Measurements from ENCODE around the gene FRMD1. TPM values are rescaled to one million over a fixed set of nuclear protein-coding genes. Genes with fewer than 3 reads are reported as not detected.

The FRMD1 gene
- total RNA-seq, 2 experiments from 2014 or later: not detected

- DNase-seq: no peak
- Mint-ChIP-seq H3K4me3 (no peak overlapping the region), H3K4me1 (no peaks in the 10 kb centered on the region), H3K36me3 (ENCODE audit: low read depth) (no peaks in the 10 kb centered on the region), H3K27me3 (peaks cover 27% of the 10 kb centered on the region), H3K9me3 (no peaks in the 10 kb centered on the region), H3K27ac (no peak overlapping the region)
- POLR2A ChIA-PET: no interaction called here
- CTCF ChIA-PET: interaction anchor here (1.2 kb wide), 1 partner anchor 91 kb away, joined by 3 read pairs; no protein-coding TSS in a partner anchor
These were observed 27.0 kb upstream of the FRMD1 start for GRCh38 chr6:168105813-168106632.

- Mint-ChIP-seq H3K27me3 (peaks cover 31% of the 10 kb centered on the region), H3K4me3 (no peak overlapping the region), H3K27ac (no peak overlapping the region), H3K36me3 (ENCODE audit: low read depth) (no peaks in the 10 kb centered on the region), H3K4me1 (no peaks in the 10 kb centered on the region), H3K9me3 (no peaks in the 10 kb centered on the region)
- CTCF ChIA-PET: no interaction called here
- DNase-seq: no peak
- POLR2A ChIA-PET: no interaction called here
These were observed 25.6 kb upstream of the FRMD1 start for GRCh38 chr6:168104636-168105035.

- CTCF ChIA-PET: no interaction called here
- Mint-ChIP-seq H3K4me1 (no peaks in the 10 kb centered on the region), H3K27ac (no peak overlapping the region), H3K4me3 (no peak overlapping the region), H3K27me3 (peaks cover 31% of the 10 kb centered on the region), H3K36me3 (ENCODE audit: low read depth) (no peaks in the 10 kb centered on the region), H3K9me3 (no peaks in the 10 kb centered on the region)
- DNase-seq: no peak
- POLR2A ChIA-PET: no interaction called here
These were observed 24.2 kb upstream of the FRMD1 start for GRCh38 chr6:168103050-168103830.

- no peak for DNase-seq
- Mint-ChIP-seq H3K27me3 (peaks cover 31% of the 10 kb centered on the region), H3K4me1 (no peaks in the 10 kb centered on the region), H3K9me3 (no peaks in the 10 kb centered on the region), H3K36me3 (ENCODE audit: low read depth) (no peaks in the 10 kb centered on the region), H3K4me3 (no peak overlapping the region), H3K27ac (no peak overlapping the region)
- ChIA-PET POLR2A (no interaction called here), CTCF (no interaction called here)
These were observed 23.4 kb upstream of the FRMD1 start for GRCh38 chr6:168102315-168102985.

- CTCF ChIA-PET: no interaction called here
- Mint-ChIP-seq H3K36me3 (ENCODE audit: low read depth) (no peaks in the 10 kb centered on the region), H3K27ac (no peak overlapping the region), H3K9me3 (no peaks in the 10 kb centered on the region), H3K4me1 (no peaks in the 10 kb centered on the region), H3K4me3 (no peak overlapping the region), H3K27me3 (peaks cover 31% of the 10 kb centered on the region)
- no peak for DNase-seq
- POLR2A ChIA-PET: no interaction called here
These were observed 22.7 kb upstream of the FRMD1 start for GRCh38 chr6:168101590-168102314.

- Mint-ChIP-seq H3K4me3 (no peak overlapping the region), H3K27me3 (peaks cover 31% of the 10 kb centered on the region), H3K27ac (no peak overlapping the region), H3K4me1 (no peaks in the 10 kb centered on the region), H3K36me3 (ENCODE audit: low read depth) (no peaks in the 10 kb centered on the region), H3K9me3 (no peaks in the 10 kb centered on the region)
- POLR2A ChIA-PET: no interaction called here
- CTCF ChIA-PET: no interaction called here
- no peak for DNase-seq
These were observed 22.0 kb upstream of the FRMD1 start for GRCh38 chr6:168100803-168101589.

- Mint-ChIP-seq H3K27me3 (peaks cover 28% of the 10 kb centered on the region), H3K9me3 (no peaks in the 10 kb centered on the region), H3K4me1 (no peaks in the 10 kb centered on the region), H3K4me3 (no peak overlapping the region), H3K36me3 (ENCODE audit: low read depth) (no peaks in the 10 kb centered on the region), H3K27ac (no peak overlapping the region)
- DNase-seq: no peak
- ChIA-PET CTCF (no interaction called here), POLR2A (no interaction called here)
These were observed 21.2 kb upstream of the FRMD1 start for GRCh38 chr6:168100011-168100802.

- CTCF ChIA-PET: no interaction called here
- no peaks in the 10 kb centered on the region for H3K4me1 Mint-ChIP-seq
These were observed 20.4 kb upstream of the FRMD1 start for GRCh38 chr6:168099201-168100010.

GRCh38 chr6:168098431-168098861 lies 19.4 kb upstream of the FRMD1 start:
- Mint-ChIP-seq H3K4me3 (no peak overlapping the region), H3K9me3 (no peaks in the 10 kb centered on the region), H3K27me3 (peaks cover 23% of the 10 kb centered on the region), H3K36me3 (ENCODE audit: low read depth) (no peaks in the 10 kb centered on the region), H3K4me1 (no peaks in the 10 kb centered on the region), H3K27ac (no peak overlapping the region)
- DNase-seq: no peak
- ChIA-PET CTCF (no interaction called here), POLR2A (no interaction called here)

More at GRCh38 chr6:168099201-168100010, 20.4 kb upstream of the FRMD1 start:
- Mint-ChIP-seq H3K27me3 (peaks cover 28% of the 10 kb centered on the region), H3K36me3 (ENCODE audit: low read depth) (no peaks in the 10 kb centered on the region), H3K9me3 (no peaks in the 10 kb centered on the region), H3K27ac (no peak overlapping the region), H3K4me3 (no peak overlapping the region)
- POLR2A ChIA-PET: no interaction called here
- DNase-seq: no peak

- POLR2A ChIA-PET: no interaction called here
- Mint-ChIP-seq H3K27me3 (peaks cover 17% of the 10 kb centered on the region), H3K4me1 (no peaks in the 10 kb centered on the region), H3K36me3 (ENCODE audit: low read depth) (no peaks in the 10 kb centered on the region), H3K4me3 (no peak overlapping the region), H3K9me3 (no peaks in the 10 kb centered on the region), H3K27ac (no peak overlapping the region)
- no peak for DNase-seq
- CTCF ChIA-PET: no interaction called here
These were observed 18.8 kb upstream of the FRMD1 start for GRCh38 chr6:168097621-168098430.
